Measurements from ENCODE around the gene MEIS3. TPM values are rescaled to one million over a fixed set of nuclear protein-coding genes. Genes with fewer than 3 reads are reported as not detected.

MEIS3 gene
- 10 to 100 TPM in 1 of 4 donors, 1 to 10 TPM in 2, not detected in 1; 4.6 to 11.2 (median 4.8) TPM for polyA plus RNA-seq
- long read RNA-seq, donor 1, partial matches to known transcripts, result 0 of 4 reads
- long read RNA-seq, donor 1, other reads (novel, unspliced or antisense), result 0 of 4 reads
- long read RNA-seq, donor 2, partial matches to known transcripts, result 0 of 1 reads
- long read RNA-seq, donor 2, other reads (novel, unspliced or antisense), result 0 of 1 reads
- long read RNA-seq, donor 3, result 0 reads
- long read RNA-seq, donor 4, result 0 reads
- long read RNA-seq, donor 5, partial matches to known transcripts, result 0 of 1 reads
- long read RNA-seq, donor 5, other reads (novel, unspliced or antisense), result 0 of 1 reads
- long read RNA-seq, donor 6, partial matches to known transcripts, result 0 of 1 reads
- long read RNA-seq, donor 6, other reads (novel, unspliced or antisense), result 0 of 1 reads
- long read RNA-seq, donor 7, partial matches to known transcripts, result 0 of 2 reads
- long read RNA-seq, donor 7, other reads (novel, unspliced or antisense), result 0 of 2 reads
- long read RNA-seq, donor 8, result 0 reads
- long read RNA-seq, donor 9, result 0 reads
- long read RNA-seq, donor 10, partial matches to known transcripts, result 5 of 11 reads
- long read RNA-seq, donor 10, other reads (novel, unspliced or antisense), result 0 of 11 reads

DNA sequence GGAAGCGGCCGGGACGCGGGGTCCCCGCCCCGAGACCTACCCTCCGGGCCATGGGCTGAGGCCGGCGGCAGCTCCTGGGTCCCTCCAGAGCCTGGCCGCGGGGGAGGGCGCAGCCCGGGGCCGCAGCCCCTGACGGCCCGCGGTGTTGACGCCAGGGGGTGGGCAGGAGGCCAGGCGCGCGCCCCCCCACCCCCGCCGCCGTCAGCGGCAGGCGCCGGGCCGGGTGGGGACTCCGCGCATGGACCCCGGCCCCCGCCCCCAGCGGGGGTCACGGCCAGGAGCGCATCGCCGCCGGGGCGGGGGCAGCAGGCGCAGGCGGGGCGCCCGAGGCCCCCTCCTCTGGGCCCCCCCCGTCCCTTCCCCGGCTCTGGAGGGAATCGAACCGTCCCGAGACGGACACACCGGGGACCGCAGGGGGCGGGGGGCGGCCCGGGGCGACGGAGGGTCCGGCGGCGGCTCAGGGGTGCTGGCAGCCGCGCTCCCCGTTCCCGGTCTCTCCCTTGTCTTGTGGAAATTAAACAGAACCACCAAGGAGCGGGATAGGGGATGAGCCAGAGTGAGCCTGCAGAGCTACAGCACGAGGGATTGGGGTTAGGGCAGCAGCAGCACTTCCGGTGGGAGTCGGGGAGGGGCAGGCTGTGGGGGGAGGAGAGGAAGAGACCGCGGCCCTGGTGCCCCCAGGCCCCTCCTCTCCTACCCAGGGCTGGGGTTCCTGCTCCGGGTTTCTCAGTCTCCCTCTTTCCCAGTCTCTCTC, at the start of gene MEIS3:
Gene MEIS3 (minus strand): TSS at position 498 of the 754 bp plus-strand sequence. CDS start 446 bp downstream, at position 52.
- no peaks in the 10 kb centered on the region for H3K9me3 ChIP-seq (ENCODE audit: control insufficient read depth in 2 of 2, insufficient read depth in 1 of 2, low read depth in 1 of 2, low read length in 1 of 2)
- H3K36me3 ChIP-seq (ENCODE audit: control insufficient read depth in 3 of 3, insufficient read depth in 2 of 3, low read depth in 1 of 3, low read length in 3 of 3), result peaks cover 0 to 3% (median 0%) of the 10 kb centered on the region in 3 donors
- H3K27me3 ChIP-seq (ENCODE audit: control insufficient read depth in 3 of 3, insufficient read depth in 3 of 3, low read length in 3 of 3), result peaks cover 7 to 83% (median 36%) of the 10 kb centered on the region in 3 donors
- 0 to 4% (median 2%) methylated on average over 12 to 70 of the region's 70 CpGs for WGBS, 3 donors
- no peaks in the 10 kb centered on the region for H3K4me1 ChIP-seq (ENCODE audit: control insufficient read depth in 3 of 3, insufficient read depth in 2 of 3, low read depth in 1 of 3, low read length in 2 of 3)
- DNase-seq (peak in 1 of 2 donors; percentile 25), FAIRE-seq (no peak)
- H3K27ac ChIP-seq (ENCODE audit: low read depth in 1 of 3, low read length in 2 of 3), result no peak within 1 kb of the TSS
- peak within 1 kb of the TSS; percentile 11 to 40 (median 32) for H3K4me3 ChIP-seq (ENCODE audit: low read depth in 1 of 3, low read length in 3 of 3)

DNA sequence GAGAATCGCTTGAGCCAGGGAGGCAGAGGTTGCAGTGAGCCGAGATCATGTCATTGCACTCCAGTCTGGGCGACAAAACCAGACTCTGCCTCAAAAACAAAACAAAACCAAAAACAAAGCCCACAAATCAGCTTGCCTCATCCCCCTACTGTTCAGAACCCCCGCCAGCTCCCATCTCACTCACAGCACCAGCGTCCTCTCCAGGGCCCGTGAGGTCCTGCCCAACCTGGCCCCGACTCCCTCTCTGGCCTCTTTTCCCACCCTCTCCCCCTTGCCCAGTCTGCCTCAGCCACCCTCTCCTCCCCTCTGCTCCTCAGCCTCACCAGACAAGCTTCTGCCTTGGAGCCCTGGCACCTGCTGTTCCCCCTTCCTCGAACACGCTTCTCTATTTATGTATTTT, 48.6 kb upstream of the MEIS3 start:
- FAIRE-seq, result no peak
- no peak overlapping the region for H3K27ac ChIP-seq (ENCODE audit: low read depth in 1 of 3, low read length in 2 of 3)
- 42 to 53% (median 47%) methylated on average over 9 of the region's 9 CpGs for WGBS, 3 donors
- peaks cover 4 to 69% (median 28%) of the 10 kb centered on the region in 3 donors for H3K27me3 ChIP-seq (ENCODE audit: control insufficient read depth in 3 of 3, insufficient read depth in 3 of 3, low read length in 3 of 3)
- no peak for DNase-seq
- no peak overlapping the region for H3K4me3 ChIP-seq (ENCODE audit: low read depth in 1 of 3, low read length in 3 of 3)
- H3K9me3 ChIP-seq (ENCODE audit: control insufficient read depth in 2 of 2, insufficient read depth in 1 of 2, low read depth in 1 of 2, low read length in 1 of 2), result no peaks in the 10 kb centered on the region
- H3K36me3 ChIP-seq (ENCODE audit: control insufficient read depth in 3 of 3, insufficient read depth in 2 of 3, low read depth in 1 of 3, low read length in 3 of 3), result no peaks in the 10 kb centered on the region
- peaks cover 0 to 2% (median 0%) of the 10 kb centered on the region in 3 donors for H3K4me1 ChIP-seq (ENCODE audit: control insufficient read depth in 3 of 3, insufficient read depth in 2 of 3, low read depth in 1 of 3, low read length in 2 of 3)

DNA sequence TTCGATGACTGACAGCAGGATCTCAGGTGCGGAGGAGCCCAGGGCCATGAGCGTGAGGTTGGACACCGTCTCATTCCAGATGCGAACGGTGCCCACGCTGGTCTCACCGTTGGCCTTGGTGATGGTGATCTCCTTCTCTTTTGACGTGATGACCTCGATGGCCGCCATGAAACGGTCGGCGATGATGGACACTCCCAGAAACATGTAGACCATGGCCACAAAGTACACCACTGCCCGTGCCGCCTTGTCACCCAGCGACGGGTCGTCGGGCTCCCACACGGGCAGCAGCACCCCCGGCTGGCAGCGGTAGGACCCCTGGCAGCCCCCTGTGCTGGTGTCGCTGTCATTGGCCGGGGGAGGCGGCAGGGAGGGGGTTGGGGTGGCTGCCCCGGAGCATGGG, 46.6 kb upstream of the MEIS3 start:
- H3K36me3 ChIP-seq (ENCODE audit: control insufficient read depth in 3 of 3, insufficient read depth in 2 of 3, low read depth in 1 of 3, low read length in 3 of 3), result no peaks in the 10 kb centered on the region
- no peak overlapping the region for H3K4me3 ChIP-seq (ENCODE audit: low read depth in 1 of 3, low read length in 3 of 3)
- 87 to 91% (median 90%) methylated on average over 25 to 27 of the region's 27 CpGs for WGBS, 3 donors
- H3K27me3 ChIP-seq (ENCODE audit: control insufficient read depth in 3 of 3, insufficient read depth in 3 of 3, low read length in 3 of 3), result peaks cover 4 to 57% (median 28%) of the 10 kb centered on the region in 3 donors
- no peaks in the 10 kb centered on the region for H3K4me1 ChIP-seq (ENCODE audit: control insufficient read depth in 3 of 3, insufficient read depth in 2 of 3, low read depth in 1 of 3, low read length in 2 of 3)
- DNase-seq (no peak), FAIRE-seq (no peak)
- no peak overlapping the region for H3K27ac ChIP-seq (ENCODE audit: low read depth in 1 of 3, low read length in 2 of 3)
- no peaks in the 10 kb centered on the region for H3K9me3 ChIP-seq (ENCODE audit: control insufficient read depth in 2 of 2, insufficient read depth in 1 of 2, low read depth in 1 of 2, low read length in 1 of 2)

DNA sequence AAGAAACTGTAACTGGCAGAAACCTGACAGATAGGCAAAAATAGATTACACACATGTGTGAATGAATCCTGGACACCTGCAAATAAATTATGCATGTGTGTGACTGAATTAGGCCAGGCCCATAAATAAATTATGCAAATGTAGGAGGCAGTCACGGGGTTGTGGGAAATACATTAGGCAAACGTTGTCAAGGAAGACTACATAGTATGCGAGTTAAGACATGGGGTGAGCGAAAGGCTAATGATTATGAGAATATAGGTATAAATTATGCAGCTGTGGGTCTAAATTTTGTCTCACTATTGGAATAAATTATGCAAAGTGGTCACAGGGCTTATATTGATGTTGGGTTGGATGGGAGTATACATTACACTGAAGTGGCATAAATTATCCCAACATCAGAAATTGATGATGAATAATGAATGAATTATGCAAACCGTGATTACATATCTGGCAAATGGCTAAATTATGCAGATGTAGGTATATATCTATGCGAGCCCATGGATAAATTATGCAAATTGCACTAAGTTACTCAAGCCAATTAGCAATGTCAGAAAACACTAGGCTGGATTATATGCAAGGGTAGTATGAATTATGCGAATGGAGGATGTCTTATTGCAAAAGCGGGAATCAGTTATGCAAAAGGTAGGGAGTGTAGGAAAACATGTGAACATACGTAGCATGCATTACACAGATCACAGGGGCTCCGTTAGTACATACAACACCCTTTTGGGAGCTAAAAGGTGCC, 45.5 kb upstream of the MEIS3 start:
- Histone ChIP-seq H3K36me3 (ENCODE audit: control insufficient read depth in 3 of 3, insufficient read depth in 2 of 3, low read depth in 1 of 3, low read length in 3 of 3) (no peaks in the 10 kb centered on the region), H3K9me3 (ENCODE audit: control insufficient read depth in 2 of 2, insufficient read depth in 1 of 2, low read depth in 1 of 2, low read length in 1 of 2) (no peaks in the 10 kb centered on the region), H3K4me1 (ENCODE audit: control insufficient read depth in 3 of 3, insufficient read depth in 2 of 3, low read depth in 1 of 3, low read length in 2 of 3) (no peaks in the 10 kb centered on the region), H3K4me3 (ENCODE audit: low read depth in 1 of 3, low read length in 3 of 3) (no peak overlapping the region), H3K27me3 (ENCODE audit: control insufficient read depth in 3 of 3, insufficient read depth in 3 of 3, low read length in 3 of 3) (peaks cover 0 to 49% (median 24%) of the 10 kb centered on the region in 3 donors), H3K27ac (ENCODE audit: low read depth in 1 of 3, low read length in 2 of 3) (no peak overlapping the region)
- FAIRE-seq, result no peak
- no peak for DNase-seq
- WGBS, 3 donors, result 59 to 69% (median 64%) methylated on average over 10 of the region's 10 CpGs

DNA sequence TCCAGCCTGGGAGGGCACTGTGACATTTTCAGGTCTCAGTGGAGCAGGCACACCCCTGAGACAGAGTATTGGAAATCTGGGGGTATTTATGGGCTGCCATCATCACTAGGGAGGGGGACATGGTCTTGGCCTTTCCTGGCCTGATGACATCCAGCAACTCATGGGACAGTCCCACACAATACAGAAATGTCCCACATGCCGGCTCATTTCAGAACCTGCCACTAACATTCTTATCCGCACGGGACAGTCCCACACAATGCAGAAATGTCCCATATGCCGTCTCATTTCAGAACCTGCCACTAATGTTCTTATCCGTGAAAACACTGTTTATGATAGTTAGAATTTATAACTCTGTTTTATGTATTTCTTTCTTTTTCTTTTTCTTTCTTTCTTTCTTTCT, 42.5 kb upstream of the MEIS3 start:
- H3K4me1 ChIP-seq (ENCODE audit: control insufficient read depth in 3 of 3, insufficient read depth in 2 of 3, low read depth in 1 of 3, low read length in 2 of 3), result peaks cover 0 to 2% (median 0%) of the 10 kb centered on the region in 3 donors
- FAIRE-seq (no peak), DNase-seq (no peak)
- H3K36me3 ChIP-seq (ENCODE audit: control insufficient read depth in 3 of 3, insufficient read depth in 2 of 3, low read depth in 1 of 3, low read length in 3 of 3), result no peaks in the 10 kb centered on the region
- no peak overlapping the region for H3K27ac ChIP-seq (ENCODE audit: low read depth in 1 of 3, low read length in 2 of 3)
- 65 to 82% (median 78%) methylated on average over 5 of the region's 5 CpGs for WGBS, 3 donors
- H3K27me3 ChIP-seq (ENCODE audit: control insufficient read depth in 3 of 3, insufficient read depth in 3 of 3, low read length in 3 of 3), result peaks cover 0 to 48% (median 15%) of the 10 kb centered on the region in 3 donors
- no peaks in the 10 kb centered on the region for H3K9me3 ChIP-seq (ENCODE audit: control insufficient read depth in 2 of 2, insufficient read depth in 1 of 2, low read depth in 1 of 2, low read length in 1 of 2)
- H3K4me3 ChIP-seq (ENCODE audit: low read depth in 1 of 3, low read length in 3 of 3), result no peak overlapping the region

DNA sequence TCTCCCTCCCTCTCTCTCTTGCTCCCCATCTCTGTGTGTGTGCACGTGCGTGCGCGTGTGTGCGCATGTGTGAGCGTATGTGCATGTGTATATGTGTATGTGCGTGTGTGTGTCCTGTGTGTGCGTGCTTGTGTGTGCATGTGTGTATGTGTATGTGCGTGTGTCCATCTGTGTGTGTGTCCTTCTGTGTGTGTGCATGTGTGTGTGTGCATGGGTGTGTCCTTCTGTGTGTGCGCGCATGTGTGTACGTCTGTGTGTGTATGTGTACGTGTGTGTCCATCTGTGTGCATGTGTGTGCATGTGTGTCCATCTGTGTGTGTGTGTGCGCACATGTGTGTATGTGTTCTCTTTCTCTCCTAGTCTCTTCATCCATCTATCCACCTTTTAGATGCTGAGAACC, 40.1 kb upstream of the MEIS3 start:
- Histone ChIP-seq H3K9me3 (ENCODE audit: control insufficient read depth in 2 of 2, insufficient read depth in 1 of 2, low read depth in 1 of 2, low read length in 1 of 2) (peaks cover 0 to 12% of the 10 kb centered on the region in 2 donors), H3K27ac (ENCODE audit: low read depth in 1 of 3, low read length in 2 of 3) (no peak overlapping the region), H3K4me1 (ENCODE audit: control insufficient read depth in 3 of 3, insufficient read depth in 2 of 3, low read depth in 1 of 3, low read length in 2 of 3) (peaks cover 0 to 2% (median 0%) of the 10 kb centered on the region in 3 donors), H3K36me3 (ENCODE audit: control insufficient read depth in 3 of 3, insufficient read depth in 2 of 3, low read depth in 1 of 3, low read length in 3 of 3) (no peaks in the 10 kb centered on the region), H3K27me3 (ENCODE audit: control insufficient read depth in 3 of 3, insufficient read depth in 3 of 3, low read length in 3 of 3) (peaks cover 0 to 56% (median 24%) of the 10 kb centered on the region in 3 donors), H3K4me3 (ENCODE audit: low read depth in 1 of 3, low read length in 3 of 3) (no peak overlapping the region)
- no peak for DNase-seq
- 87 to 92% (median 90%) methylated on average over 14 of the region's 14 CpGs for WGBS, 3 donors
- no peak for FAIRE-seq

DNA sequence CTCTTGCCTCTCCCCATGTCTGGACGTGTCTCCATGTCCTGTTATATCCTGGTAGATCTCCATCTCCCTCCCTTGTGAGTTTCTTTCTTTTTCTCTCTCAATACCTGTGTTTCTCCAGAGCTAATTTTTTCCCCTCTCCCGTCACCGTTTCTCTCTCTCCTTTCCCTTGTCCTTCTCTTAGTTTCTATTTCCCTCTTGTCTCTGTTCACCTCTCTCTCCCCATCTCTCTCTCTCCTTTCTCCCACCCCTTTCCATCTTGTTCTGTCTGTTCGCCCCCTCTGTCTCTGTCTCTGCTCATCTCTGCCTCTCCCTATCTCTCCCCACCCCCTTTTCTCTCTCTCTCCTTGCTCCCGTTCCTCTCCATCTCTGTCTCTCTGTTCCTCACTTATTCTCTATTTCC, 39.3 kb upstream of the MEIS3 start:
- peaks cover 0 to 12% of the 10 kb centered on the region in 2 donors for H3K9me3 ChIP-seq (ENCODE audit: control insufficient read depth in 2 of 2, insufficient read depth in 1 of 2, low read depth in 1 of 2, low read length in 1 of 2)
- FAIRE-seq (no peak), DNase-seq (no peak)
- H3K27ac ChIP-seq (ENCODE audit: low read depth in 1 of 3, low read length in 2 of 3), result no peak overlapping the region
- peaks cover 0 to 2% (median 0%) of the 10 kb centered on the region in 3 donors for H3K4me1 ChIP-seq (ENCODE audit: control insufficient read depth in 3 of 3, insufficient read depth in 2 of 3, low read depth in 1 of 3, low read length in 2 of 3)
- H3K27me3 ChIP-seq (ENCODE audit: control insufficient read depth in 3 of 3, insufficient read depth in 3 of 3, low read length in 3 of 3), result peaks cover 0 to 62% (median 24%) of the 10 kb centered on the region in 3 donors
- no peaks in the 10 kb centered on the region for H3K36me3 ChIP-seq (ENCODE audit: control insufficient read depth in 3 of 3, insufficient read depth in 2 of 3, low read depth in 1 of 3, low read length in 3 of 3)
- H3K4me3 ChIP-seq (ENCODE audit: low read depth in 1 of 3, low read length in 3 of 3), result no peak overlapping the region
- WGBS, 3 donors, result 20 to 30% (median 22%) methylated on average over 5 of the region's 5 CpGs

All from small intestine (tissue), 16 donors.